GM21528 (cell line): ENCODE results near the gene ARHGAP6.

ENCODE experiments used
- ATAC-seq: cut with Tn5 transposase; IDR thresholded peaks from one replicate; pipeline ENCODE4 v1.9.1; 2021; ENCODE audit warnings: mild to moderate bottlenecking, moderate library complexity; ENCODE audit not compliant: unreplicated experiment, low FRiP score

Gene ARHGAP6

DNA sequence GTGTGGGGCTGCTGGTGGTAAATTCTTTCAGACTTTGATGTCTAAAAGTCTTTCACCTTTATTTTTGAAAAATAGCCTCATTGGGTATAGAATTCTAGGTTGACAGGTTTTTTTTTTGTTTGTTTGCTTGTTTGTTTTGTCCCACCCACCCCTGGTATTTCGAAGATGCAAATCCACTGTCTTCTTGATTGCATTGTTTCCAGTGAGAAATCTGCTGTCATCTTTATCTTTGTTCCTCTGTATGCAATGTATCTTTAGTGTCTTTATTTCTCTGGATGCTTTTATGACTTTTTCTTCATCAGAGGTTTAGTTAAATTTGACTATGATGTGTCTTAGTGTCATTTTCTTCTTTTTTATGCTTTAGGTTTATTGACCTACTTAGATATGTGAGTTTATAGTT is 575.9 kb downstream of the ARHGAP6 start:
- ATAC-seq = no peak
